DMS 273 (cell line): ENCODE measurements around the gene PARD6B.
A peak's percentile ranks its signal among the peaks of the same experiment; 100 is the strongest.
"Not testable (repeated sequence)": the region's sequence is repeated elsewhere in the genome, so short reads cannot be mapped to it uniquely, and the experiment has no call there.

Experiments used
- DNase-seq: peaks from one replicate; lab custom pipeline; 2025; ENCODE audit not compliant: unreplicated experiment; lab: John Stamatoyannopoulos, UW

PARD6B gene

GRCh38 chr20:50703651-50704438, 27.5 kb upstream of the PARD6B start:
- DNase-seq, result not testable (repeated sequence)

- no peak for DNase-seq
Measured at GRCh38 chr20:50704514-50704913, 26.9 kb upstream of the PARD6B start.

GRCh38 chr20:50704971-50705370, 26.4 kb upstream of the PARD6B start:
- no peak for DNase-seq

- no peak for DNase-seq
Measured at GRCh38 chr20:50708845-50709635, 22.3 kb upstream of the PARD6B start.

GRCh38 chr20:50709636-50709973, 21.8 kb upstream of the PARD6B start:
- DNase-seq, result no peak

GRCh38 chr20:50710492-50711063, 20.8 kb upstream of the PARD6B start:
- no peak for DNase-seq

GRCh38 chr20:50711113-50711825, 20.1 kb upstream of the PARD6B start:
- DNase-seq, result no peak

- no peak for DNase-seq
Measured at GRCh38 chr20:50712771-50713656, 18.4 kb upstream of the PARD6B start.

GRCh38 chr20:50713657-50714101, 17.7 kb upstream of the PARD6B start:
- peak; percentile 37 for DNase-seq

- DNase-seq, result not testable (repeated sequence)
Measured at GRCh38 chr20:50714426-50714825, 17.0 kb upstream of the PARD6B start.

GRCh38 chr20:50715694-50716093, 15.7 kb upstream of the PARD6B start:
- DNase-seq, result no peak

- DNase-seq, result no peak
Measured at GRCh38 chr20:50716518-50716917, 14.9 kb upstream of the PARD6B start.

GRCh38 chr20:50717312-50717711, 14.1 kb upstream of the PARD6B start:
- DNase-seq, result no peak

GRCh38 chr20:50717974-50718761, 13.2 kb upstream of the PARD6B start:
- DNase-seq, result peak; percentile 42

GRCh38 chr20:50719328-50719727, 12.1 kb upstream of the PARD6B start:
- no peak for DNase-seq

- DNase-seq, result no peak
Measured at GRCh38 chr20:50720026-50720425, 11.4 kb upstream of the PARD6B start.

GRCh38 chr20:50720582-50720981, 10.8 kb upstream of the PARD6B start:
- no peak for DNase-seq

- DNase-seq, result no peak
Measured at GRCh38 chr20:50721881-50722281, 9.5 kb upstream of the PARD6B start.

GRCh38 chr20:50722424-50723155, 8.8 kb upstream of the PARD6B start:
- no peak for DNase-seq
